Kidney (tissue), 14 donors: ENCODE results near the gene FAM229A. TPM values are rescaled to one million over a fixed set of nuclear protein-coding genes. Genes with fewer than 3 reads are reported as not detected.
"Not testable (repeated sequence)": the region's sequence is repeated elsewhere in the genome, so short reads cannot be mapped to it uniquely, and the experiment has no call there.

Experiments
- DNase-seq, 5 donors: peaks; one replicate each; pipeline ENCODE4 v3.0.0-alpha.2; 2013 to 2020
- FAIRE-seq: peaks from 2 replicates; lab custom pipeline; 2012; peaks lifted over from hg19 to GRCh38; lab: Jason Lieb, UNC
- H3K27ac ChIP-seq, 2 donors: one replicate each; pipeline ENCODE4 v1.7.0; 2013; ENCODE audit warnings: low read depth in 2 of 2, low read length in 2 of 2, inconsistent platforms in 1 of 2
- H3K27me3 ChIP-seq: one replicate; pipeline ENCODE4 v1.7.1; 2013; ENCODE audit warnings: low read length, inconsistent platforms; ENCODE audit not compliant: control insufficient read depth, insufficient read depth
- H3K36me3 ChIP-seq, 3 donors: one replicate each; pipeline versions ENCODE4 v1.7.0 to v1.7.1; 2013; ENCODE audit warnings: low read length in 3 of 3, control low read depth in 1 of 3, inconsistent platforms in 1 of 3; ENCODE audit not compliant: insufficient read depth in 3 of 3, control insufficient read depth in 2 of 3
- H3K4me1 ChIP-seq, 3 donors: one replicate each; pipeline versions ENCODE4 v1.7.0 to v1.7.1; 2013; ENCODE audit warnings: low read length in 3 of 3, inconsistent platforms in 1 of 3, low read depth in 1 of 3; ENCODE audit not compliant: control insufficient read depth in 2 of 3, insufficient read depth in 2 of 3
- H3K4me3 ChIP-seq, 3 donors: one replicate each; pipeline versions ENCODE4 v1.7.0 to v1.8.1; 2013; ENCODE audit warnings: low read length in 3 of 3, control low read depth in 1 of 3, inconsistent platforms in 1 of 3
- H3K9ac ChIP-seq, 3 donors: one replicate each; pipeline versions ENCODE4 v1.7.0 to v1.7.1; 2013; ENCODE audit warnings: low read length in 3 of 3, control low read depth in 1 of 3, inconsistent platforms in 1 of 3
- H3K9me3 ChIP-seq, 3 donors: one replicate each; pipeline versions ENCODE4 v1.7.0 to v1.7.1; 2013; ENCODE audit warnings: low read length in 3 of 3, control low read depth in 1 of 3, inconsistent platforms in 1 of 3; ENCODE audit not compliant: control insufficient read depth in 2 of 3, insufficient read depth in 1 of 3
- intact Hi-C: fragments of 100-400 bp; cut with DNase I; formaldehyde crosslinking; loops from one replicate; pipeline ENCODE4 v1.11.1; 2022
- polyA plus RNA-seq: library from polyadenylated mRNA; stranded (reverse); fragments of 350-450 nt; fragmentation: Illumina TruSeq; extraction: RNeasy Lipid Tissue Mini Kit (QIAGEN cat#74804); gene quantifications from one replicate; pipeline ENCODE4 v1.2.3, GENCODE V29; 2014; ENCODE audit warnings: low read depth, low replicate concordance; ENCODE audit not compliant: insufficient read depth
- total RNA-seq: library from RNA; stranded (reverse); fragmentation: NEBNext Ultra II Directional; extraction: Animal tissue kit (Norgen Biotek cat#: 25700); gene quantifications from one replicate; pipeline ENCODE4 v1.2.1, GENCODE V29; 2021
- TF ChIP-seq, protein P1 (sequence below): IDR thresholded peaks from 3 replicates; pipeline ENCODE4 v1.5.1; 2012; ENCODE audit warnings: mild to moderate bottlenecking, moderate library complexity, borderline replicate concordance; ENCODE audit not compliant: insufficient read depth; ENCODE audit errors: extremely low read depth
- donor health status: control.
- donor health status: control.
- donor health status: control.
- donor health status: control.
- donor health status: control.
- donor health status: DM: yes; HTN: yes; CAD: no.
- donor health status: Normal renal cell carcinoma (clear cell type).

The FAM229A gene
- total and polyA plus RNA-seq, 2 donors from 2014 or later = 6.4 to 9.7 TPM

DNA sequence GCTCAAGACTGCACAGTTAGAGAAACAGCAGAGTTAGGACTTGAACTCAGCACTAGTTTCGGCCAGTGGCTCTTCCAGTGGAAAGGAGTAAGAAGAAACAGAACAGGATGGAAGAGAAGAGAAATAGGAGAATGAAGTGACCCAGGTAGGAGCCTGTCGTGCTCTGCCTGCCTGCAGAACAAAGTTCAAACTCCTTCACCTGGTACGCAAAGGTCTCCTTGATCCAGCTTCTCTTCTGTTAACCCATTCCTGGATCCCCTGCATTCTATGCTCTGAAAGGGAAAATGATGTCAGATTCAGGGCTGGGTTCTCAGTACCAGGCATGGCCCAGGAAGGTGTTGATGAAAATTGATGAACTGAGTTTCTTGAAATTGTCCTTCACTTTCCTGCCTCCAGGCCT is 3.9 kb downstream of the FAM229A start:
- intact Hi-C loops = no loop called here
- Histone ChIP-seq H3K9ac (no peak overlapping the region), H3K4me3 (no peak overlapping the region), H3K27me3 (no peaks in the 10 kb centered on the region), H3K36me3 (no peaks in the 10 kb centered on the region), H3K27ac (no peak overlapping the region), H3K4me1 (peaks cover 0 to 8% (median 6%) of the 10 kb centered on the region in 3 donors), H3K9me3 (no peaks in the 10 kb centered on the region)
- TF ChIP-seq, protein P1, sequence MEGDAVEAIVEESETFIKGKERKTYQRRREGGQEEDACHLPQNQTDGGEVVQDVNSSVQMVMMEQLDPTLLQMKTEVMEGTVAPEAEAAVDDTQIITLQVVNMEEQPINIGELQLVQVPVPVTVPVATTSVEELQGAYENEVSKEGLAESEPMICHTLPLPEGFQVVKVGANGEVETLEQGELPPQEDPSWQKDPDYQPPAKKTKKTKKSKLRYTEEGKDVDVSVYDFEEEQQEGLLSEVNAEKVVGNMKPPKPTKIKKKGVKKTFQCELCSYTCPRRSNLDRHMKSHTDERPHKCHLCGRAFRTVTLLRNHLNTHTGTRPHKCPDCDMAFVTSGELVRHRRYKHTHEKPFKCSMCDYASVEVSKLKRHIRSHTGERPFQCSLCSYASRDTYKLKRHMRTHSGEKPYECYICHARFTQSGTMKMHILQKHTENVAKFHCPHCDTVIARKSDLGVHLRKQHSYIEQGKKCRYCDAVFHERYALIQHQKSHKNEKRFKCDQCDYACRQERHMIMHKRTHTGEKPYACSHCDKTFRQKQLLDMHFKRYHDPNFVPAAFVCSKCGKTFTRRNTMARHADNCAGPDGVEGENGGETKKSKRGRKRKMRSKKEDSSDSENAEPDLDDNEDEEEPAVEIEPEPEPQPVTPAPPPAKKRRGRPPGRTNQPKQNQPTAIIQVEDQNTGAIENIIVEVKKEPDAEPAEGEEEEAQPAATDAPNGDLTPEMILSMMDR = no peak
- no peak for FAIRE-seq
- no peak for DNase-seq

GRCh38 chr1:32357614-32358013 is 4.7 kb downstream of the FAM229A start:
- Histone ChIP-seq H3K27me3 (no peaks in the 10 kb centered on the region), H3K4me3 (no peak overlapping the region), H3K36me3 (no peaks in the 10 kb centered on the region), H3K9me3 (no peaks in the 10 kb centered on the region), H3K4me1 (peaks cover 3 to 15% (median 11%) of the 10 kb centered on the region in 3 donors), H3K9ac (no peak overlapping the region), H3K27ac (no peak overlapping the region)
- intact Hi-C loops = no loop called here
- FAIRE-seq = no peak
- TF ChIP-seq, protein P1 = no peak
- no peak for DNase-seq

- H3K9ac ChIP-seq = no peak overlapping the region
- FAIRE-seq = no peak
- intact Hi-C loops = no loop called here
- DNase-seq = no peak
- H3K4me3 ChIP-seq = no peak overlapping the region
- H3K36me3 ChIP-seq = no peaks in the 10 kb centered on the region
- peaks cover 8 to 16% (median 11%) of the 10 kb centered on the region in 3 donors for H3K4me1 ChIP-seq
- TF ChIP-seq, protein P1 = no peak
- no peak overlapping the region for H3K27ac ChIP-seq
- no peaks in the 10 kb centered on the region for H3K9me3 ChIP-seq
- no peaks in the 10 kb centered on the region for H3K27me3 ChIP-seq
These were observed 5.8 kb downstream of the FAM229A start for GRCh38 chr1:32356478-32356877.

DNA sequence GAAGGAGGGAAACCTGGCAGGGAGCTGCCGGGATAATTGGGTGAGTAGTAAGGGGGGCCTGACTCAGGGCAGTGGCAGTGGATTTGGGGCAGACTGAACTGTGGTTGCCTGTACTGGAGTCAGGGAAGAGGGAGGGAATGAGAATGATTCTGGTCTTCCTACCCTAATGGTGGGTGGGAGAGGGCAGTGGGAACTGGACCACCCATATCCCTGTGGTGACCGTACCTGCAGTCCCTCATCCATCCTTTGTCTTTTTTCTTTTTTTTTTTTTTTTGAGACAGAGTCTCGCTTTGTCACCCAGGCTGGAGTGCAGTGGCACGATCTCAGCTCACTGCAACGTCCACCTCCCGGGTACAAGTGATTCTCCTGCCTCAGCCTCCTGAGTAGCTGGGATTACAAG is 6.5 kb downstream of the FAM229A start:
- H3K4me3 ChIP-seq, H3K27ac ChIP-seq, intact Hi-C loops, H3K9ac ChIP-seq, H3K9me3 ChIP-seq, H3K27me3 ChIP-seq, H3K36me3 ChIP-seq, DNase-seq, FAIRE-seq: not testable (repeated sequence)
- peaks cover 8 to 16% (median 11%) of the 10 kb centered on the region in 3 donors for H3K4me1 ChIP-seq
